ENCODE measurements around the gene TPCN1.

- TF ChIP-seq POLR2A (IDR thresholded peaks at IDR 0.05; ENCODE audit: low read length) (no peak), GATA1 (IDR thresholded peaks at IDR 0.05; ENCODE audit: low read depth, low read length) (no peak)
These were observed 1.7 kb downstream of the TPCN1 start for GRCh38 chr12:113222730-113223531.
